Thyroid gland (tissue), 4 donors: ENCODE measurements around the gene RFTN1. TPM values are rescaled to one million over a fixed set of nuclear protein-coding genes. Genes with fewer than 3 reads are reported as not detected.

Experiments used
- DNase-seq, 2 donors: peaks; one replicate each; pipeline ENCODE4 v3.0.0-alpha.2; 2019
- H3K27ac ChIP-seq, 3 donors: fragments of 200-600 bp; sonication (generic); 1 replicate in 2 of 3; 2 replicates in 1 of 3; pipeline ENCODE4 v1.5.1; 2016 to 2019; ENCODE audit warnings: mild to moderate bottlenecking in 1 of 3, moderate library complexity in 1 of 3
- H3K27me3 ChIP-seq: fragments of 200-600 bp; sonication (generic); one replicate; pipeline ENCODE4 v1.5.1; 2019
- H3K36me3 ChIP-seq, 2 donors: fragments of 200-600 bp; sonication (generic); one replicate each; pipeline ENCODE4 v1.5.1; 2016 to 2019
- H3K4me1 ChIP-seq, 2 donors: fragments of 200-600 bp; sonication (generic); one replicate each; pipeline ENCODE4 v1.5.1; 2017 to 2019
- H3K4me3 ChIP-seq, 3 donors: fragments of 200-600 bp; sonication (generic); replicated peaks in 1 of 3; 1 replicate in 2 of 3; 2 replicates in 1 of 3; pipeline ENCODE4 v1.5.1; 2016; ENCODE audit warnings: mild to moderate bottlenecking in 1 of 3
- H3K9me3 ChIP-seq: fragments of 200-600 bp; sonication (generic); one replicate; pipeline ENCODE4 v1.5.1; 2017
- CTCF ChIP-seq, 6 experiments: fragments of 200-600 bp in 3 of 6; fragments of 450-650 bp in 3 of 6; sonication (generic) in 3 of 6; IDR thresholded peaks; one replicate each; pipeline ENCODE4 v1.5.1; 2016 to 2019; ENCODE audit warnings: antibody characterized with exemption in 6 of 6, mild to moderate bottlenecking in 2 of 6, inconsistent platforms in 1 of 6, moderate library complexity in 1 of 6
- POLR2A ChIP-seq, 2 donors: fragments of 450-650 bp; IDR thresholded peaks; one replicate each; pipeline ENCODE4 v1.6.1; 2017; ENCODE audit warnings: antibody characterized with exemption in 2 of 2, mild to moderate bottlenecking in 2 of 2, moderate library complexity in 1 of 2
- WGBS, 2 donors: methylation state at CpG; one replicate each; pipeline ENCODE4 v1.1.5; 2017; 5-methylcytosine and 5-hydroxymethylcytosine counted together
- intact Hi-C: fragments of 100-400 bp; cut with DNase I; formaldehyde crosslinking; loops from one replicate; pipeline ENCODE4 v1.15.1; 2023
- total RNA-seq, 4 donors: library from RNA; depleted of rRNA; stranded (reverse); fragments of >200 nt; gene quantifications; one replicate each; pipeline ENCODE4 v1.2.3, GENCODE V29; 2016

The RFTN1 gene
- total RNA-seq, 4 donors from 2014 or later, result 110 to 239 (median 153) TPM

- Histone ChIP-seq H3K27ac (no peak overlapping the region), H3K4me1 (peaks cover 32 to 39% of the 10 kb centered on the region in 2 donors), H3K36me3 (peaks cover 0 to 2% of the 10 kb centered on the region in 2 donors), H3K4me3 (no peak overlapping the region), H3K9me3 (no peaks in the 10 kb centered on the region), H3K27me3 (no peaks in the 10 kb centered on the region)
- WGBS, 2 donors, result 89 to 93% methylated on average over 5 of the region's 5 CpGs
- DNase-seq, result no peak
- TF ChIP-seq POLR2A (IDR thresholded peaks at IDR 0.05), result no peak
- TF ChIP-seq CTCF (IDR thresholded peaks at IDR 0.05), result no peak
- intact Hi-C loops, result no loop called here
Measured at GRCh38 chr3:16437640-16438039, 75.9 kb downstream of the RFTN1 start.

GRCh38 chr3:16433701-16434151 lies 79.8 kb downstream of the RFTN1 start:
- peaks cover 0 to 15% of the 10 kb centered on the region in 2 donors for H3K36me3 ChIP-seq
- intact Hi-C loops, result no loop called here

GRCh38 chr3:16432714-16433113 lies 80.8 kb downstream of the RFTN1 start:
- TF ChIP-seq CTCF (IDR thresholded peaks at IDR 0.05), result no peak
- no peak for TF ChIP-seq POLR2A (IDR thresholded peaks at IDR 0.05)
- no peak for DNase-seq
- peaks cover 0 to 9% of the 10 kb centered on the region in 2 donors for H3K4me1 ChIP-seq
- no peaks in the 10 kb centered on the region for H3K27me3 ChIP-seq
- intact Hi-C loops, result no loop called here
- H3K4me3 ChIP-seq, result no peak overlapping the region
- no peak overlapping the region for H3K27ac ChIP-seq
- 69 to 74% methylated on average over 3 of the region's 3 CpGs for WGBS, 2 donors
- H3K9me3 ChIP-seq, result no peaks in the 10 kb centered on the region
- peaks cover 0 to 15% of the 10 kb centered on the region in 2 donors for H3K36me3 ChIP-seq

More at GRCh38 chr3:16433701-16434151, 79.8 kb downstream of the RFTN1 start:
- no peaks in the 10 kb centered on the region for H3K9me3 ChIP-seq
- peaks cover 7 to 11% of the 10 kb centered on the region in 2 donors for H3K4me1 ChIP-seq
- TF ChIP-seq POLR2A (IDR thresholded peaks at IDR 0.05), result no peak
- 85 to 88% methylated on average over 10 of the region's 13 CpGs for WGBS, 2 donors
- H3K27me3 ChIP-seq, result no peaks in the 10 kb centered on the region
- no peak for DNase-seq
- no peak overlapping the region for H3K27ac ChIP-seq
- H3K4me3 ChIP-seq, result no peak overlapping the region

- intact Hi-C loops, result no loop called here
- H3K9me3 ChIP-seq, result no peaks in the 10 kb centered on the region
- H3K36me3 ChIP-seq, result peaks cover 0 to 15% of the 10 kb centered on the region in 2 donors
- 92 to 93% methylated on average over 11 of the region's 11 CpGs for WGBS, 2 donors
- H3K27ac ChIP-seq, result no peak overlapping the region
- no peak overlapping the region for H3K4me3 ChIP-seq
- TF ChIP-seq CTCF (IDR thresholded peaks at IDR 0.05), result no peak
- no peak for TF ChIP-seq POLR2A (IDR thresholded peaks at IDR 0.05)
- no peak for DNase-seq
- no peaks in the 10 kb centered on the region for H3K27me3 ChIP-seq
- H3K4me1 ChIP-seq, result peaks cover 4 to 18% of the 10 kb centered on the region in 2 donors
Measured at GRCh38 chr3:16430717-16431630, 82.5 kb downstream of the RFTN1 start.

GRCh38 chr3:16429086-16429485 lies 84.4 kb downstream of the RFTN1 start:
- Histone ChIP-seq H3K4me3 (no peak overlapping the region), H3K27me3 (no peaks in the 10 kb centered on the region), H3K36me3 (peaks cover 0 to 15% of the 10 kb centered on the region in 2 donors), H3K9me3 (no peaks in the 10 kb centered on the region), H3K27ac (no peak overlapping the region), H3K4me1 (peaks cover 4 to 18% of the 10 kb centered on the region in 2 donors)
- 68 to 71% methylated on average over 1 of the region's 1 CpG for WGBS, 2 donors
- no peak for DNase-seq
- intact Hi-C loops, result no loop called here
- TF ChIP-seq CTCF (IDR thresholded peaks at IDR 0.05) (no peak), POLR2A (IDR thresholded peaks at IDR 0.05) (no peak)
